K562 (cell line): ENCODE data around the gene ITGB5. TPM values are rescaled to one million over a fixed set of nuclear protein-coding genes. Genes with fewer than 3 reads are reported as not detected.

Source experiments
- ATAC-seq: fragments of 200-7000 bp; cut with Tn5 transposase; 3 replicates; pipeline ENCODE4 v1.9.1; 2020; ENCODE audit warnings: moderate library complexity
- BruUV-seq: library from RNA; stranded (reverse); fragments of 400-500 nt; replicated peaks from 2 replicates; lab custom pipeline; 2021; lab: Mats Ljungman, UMichigan
- CTCF ChIA-PET: fragments of 300-600 bp; formaldehyde crosslinking; extraction: SDS; loops from one replicate; lab custom pipeline; 2021; ENCODE audit warnings: low intra/inter-chr PET ratio; lab: Yijun Ruan, JAX
- POLR2A ChIA-PET: fragments of 300-600, 350-650 bp; sonication (Branson Sonifier 250); formaldehyde crosslinking; extraction: SDS; loops from one replicate; lab custom pipeline; 2021; ENCODE audit warnings: antibody characterized with exemption, inconsistent platforms; lab: Yijun Ruan, JAX
- DNase-seq, 4 experiments: peaks; one replicate each; pipeline versions ENCODE4 v3.0.0 to v3.0.0-alpha.2; 2011 to 2018; ENCODE audit warnings: low spot score in 3 of 4, mixed read lengths in 3 of 4; ENCODE audit errors: extremely low read depth in 1 of 4
- FAIRE-seq: peaks from 2 replicates; lab custom pipeline; 2011; peaks lifted over from hg19 to GRCh38; lab: Jason Lieb, UNC
- H2AFZ ChIP-seq: 2 replicates; pipeline ENCODE4 v1.6.0; 2011; ENCODE audit warnings: low read depth, low read length, control low read depth, inconsistent platforms
- H3K27ac ChIP-seq: fragments of 200-600 bp; 3 replicates; pipeline ENCODE4 v1.8.0; 2011; ENCODE audit warnings: low read depth, mild to moderate bottlenecking, control low read depth, inconsistent platforms, low read length, moderate library complexity, mixed read lengths; ENCODE audit errors: extremely low read depth
- H3K27me3 ChIP-seq, 2 experiments: fragments of 300-600 bp in 1 of 2; 2 replicates in 1 of 2; 3 replicates in 1 of 2; pipeline versions ENCODE4 v1.6.0 to v1.8.0; 2011; ENCODE audit warnings: inconsistent platforms in 2 of 2, low read length in 2 of 2, mild to moderate bottlenecking in 1 of 2, mixed read lengths in 1 of 2, moderate library complexity in 1 of 2; ENCODE audit not compliant: control insufficient read depth in 2 of 2, insufficient read depth in 2 of 2
- H3K36me3 ChIP-seq: fragments of 300-600 bp; 3 replicates; pipeline ENCODE4 v1.8.0; 2011; ENCODE audit warnings: mild to moderate bottlenecking, low read length, inconsistent platforms; ENCODE audit not compliant: control insufficient read depth, insufficient read depth
- H3K4me1 ChIP-seq, 2 experiments: fragments of 200-600 bp in 1 of 2; replicated peaks in 1 of 2; 2 replicates in 1 of 2; 3 replicates in 1 of 2; pipeline versions ENCODE4 v1.5.1 to v1.8.0; 2011; ENCODE audit warnings: inconsistent platforms in 2 of 2, low read length in 2 of 2, mild to moderate bottlenecking in 1 of 2, mixed read lengths in 1 of 2, moderate library complexity in 1 of 2; ENCODE audit not compliant: control insufficient read depth in 2 of 2, insufficient read depth in 2 of 2
- H3K4me2 ChIP-seq: 2 replicates; pipeline ENCODE4 v1.6.1; 2011; ENCODE audit warnings: low read length, control low read depth, inconsistent platforms, mixed read lengths; ENCODE audit not compliant: insufficient read depth
- H3K4me3 ChIP-seq: fragments of 200-600 bp; sonication (generic), shearing (Covaris generic); 2 replicates; pipeline ENCODE4 v1.5.1; 2016; ENCODE audit warnings: control low read depth, inconsistent platforms
- H3K79me2 ChIP-seq: fragments of 200-600 bp; 3 replicates; pipeline ENCODE4 v1.8.0; 2011; ENCODE audit warnings: low read length, inconsistent platforms; ENCODE audit not compliant: control insufficient read depth, insufficient read depth
- H3K9ac ChIP-seq, 2 experiments: 2 replicates each; pipeline versions ENCODE4 v1.6.0 to v1.6.1; 2011; ENCODE audit warnings: low read depth in 2 of 2, low read length in 2 of 2, control low read depth in 1 of 2, inconsistent platforms in 1 of 2, mild to moderate bottlenecking in 1 of 2, mixed read lengths in 1 of 2; ENCODE audit not compliant: insufficient read depth in 1 of 2
- H3K9me1 ChIP-seq: one replicate; pipeline ENCODE4 v1.6.0; 2011; ENCODE audit warnings: inconsistent platforms, mild to moderate bottlenecking, low read length, moderate library complexity; ENCODE audit not compliant: control insufficient read depth, insufficient read depth
- H3K9me3 ChIP-seq: replicated peaks from 2 replicates; pipeline ENCODE4 v1.5.1; 2011; ENCODE audit warnings: low read depth, low read length, inconsistent platforms; ENCODE audit not compliant: control insufficient read depth, insufficient read depth
- H4K20me1 ChIP-seq: replicated peaks from 2 replicates; pipeline ENCODE4 v1.6.1; 2011; ENCODE audit warnings: low read length, inconsistent platforms, mixed read lengths; ENCODE audit not compliant: control insufficient read depth, insufficient read depth
- BCLAF1 ChIP-seq, 2 experiments: fragments of 450-650 bp in 1 of 2; IDR thresholded peaks; 2 replicates each; pipeline ENCODE4 v1.6.1; 2011 to 2017; ENCODE audit warnings: low read depth in 2 of 2, antibody characterized with exemption in 1 of 2, borderline replicate concordance in 1 of 2, low read length in 1 of 2, mild to moderate bottlenecking in 1 of 2, mixed read lengths in 1 of 2; ENCODE audit not compliant: control insufficient read depth in 1 of 2
- BDP1 ChIP-seq: IDR thresholded peaks from 3 replicates; pipeline ENCODE4 v1.6.1; 2011; ENCODE audit not compliant: insufficient read length, insufficient read depth
- DDX20 ChIP-seq: fragments of 450-650 bp; IDR thresholded peaks from 2 replicates; pipeline ENCODE4 v1.6.1; 2016; ENCODE audit warnings: missing genetic modification characterization, low read depth, mild to moderate bottlenecking, missing compliant biosample characterization, moderate library complexity
- PHB ChIP-seq: fragments of 250-450 bp; sonication (Bioruptor Pico); IDR thresholded peaks from 2 replicates; pipeline ENCODE4 v1.5.0; 2021
- PML ChIP-seq: IDR thresholded peaks from 2 replicates; pipeline ENCODE4 v1.6.1; 2012; ENCODE audit warnings: low read length, inconsistent platforms
- TARDBP ChIP-seq: fragments of 450-650 bp; IDR thresholded peaks from 2 replicates; pipeline ENCODE4 v1.6.1; 2016
- TBP ChIP-seq: optimal IDR thresholded peaks from 2 replicates; pipeline ENCODE3; 2011; ENCODE audit warnings: low read depth, low read length, improper control_type of control experiment
- TSC22D4 ChIP-seq: fragments of 450-650 bp; IDR thresholded peaks from 2 replicates; pipeline ENCODE4 v1.6.1; 2016; ENCODE audit warnings: missing genetic modification characterization, missing biosample characterization, control low read depth
- ZBTB9 ChIP-seq: fragments of 450-650 bp; formaldehyde crosslinking; IDR thresholded peaks from 2 replicates; pipeline ENCODE4 v1.4.0; 2020; ENCODE audit warnings: mild to moderate bottlenecking, moderate library complexity
- ZC3H11A ChIP-seq: IDR thresholded peaks from 2 replicates; pipeline ENCODE4 v1.6.1; 2012; ENCODE audit warnings: low read depth, low read length, improper control_type of control experiment
- WGBS: fragments of 100-300 bp; shearing (Covaris generic); methylation state at CpG from one replicate; pipeline ENCODE4 v1.1.6; 2016; ENCODE audit warnings: low coverage, mixed read lengths; ENCODE audit not compliant: insufficient coverage; ENCODE audit errors: missing lambda C conversion rate; 5-methylcytosine and 5-hydroxymethylcytosine counted together
- in situ Hi-C: fragments of 300-500 bp; cut with MboI; formaldehyde crosslinking; loops from 4 replicates; pipeline ENCODE4 v1.15.0; 2018; ENCODE audit warnings: inconsistent platforms, mixed read lengths
- intact Hi-C: fragments of 100-400 bp; cut with micrococcal nuclease; formaldehyde crosslinking; loops from 2 replicates; pipeline ENCODE4 v1.14.2; 2022
- polyA plus RNA-seq, 8 experiments: library from polyadenylated mRNA; depleted of rRNA in 4 of 8; stranded (reverse) in 5 of 8; unstranded in 3 of 8; fragments of >200 nt; fragmentation: Nextera tagmentation in 2 of 8; fragmentation: Illumina TruSeq in 1 of 8; extraction: Ambion mirVana in 2 of 8; extraction: Trizol in 1 of 8; gene quantifications; 2 replicates each; pipeline versions ENCODE4 v1.2.1 to v1.2.3, GENCODE V29; 2011 to 2014; ENCODE audit warnings: inconsistent platforms in 1 of 8, missing spikeins in 1 of 8
- total RNA-seq, 7 experiments: library from RNA; depleted of rRNA in 6 of 7; stranded (reverse); fragments of >200 nt in 6 of 7; fragmentation: Illumina TruSeq in 2 of 7; extraction: Trizol in 2 of 7; gene quantifications; 2 replicates each; pipeline versions ENCODE4 v1.2.1 to v1.2.3, GENCODE V29; 2011 to 2021; ENCODE audit warnings: low replicate concordance in 1 of 7
- TF ChIP-seq, protein P1 (sequence below): fragments of 250-450 bp; sonication (Bioruptor Pico); IDR thresholded peaks from 2 replicates; pipeline ENCODE4 v1.8.0; 2022; ENCODE audit warnings: moderate library complexity, mild to moderate bottlenecking, inconsistent platforms
- TF ChIP-seq, protein P2 (sequence below): sonication (generic); formaldehyde crosslinking; IDR thresholded peaks from 2 replicates; pipeline ENCODE4 v1.8.0; 2022; ENCODE audit warnings: missing genetic modification reagents, mild to moderate bottlenecking, borderline replicate concordance

Gene ITGB5
- total and polyA plus RNA-seq, 9 of the 15 experiments (the other 6 are each of a cell fraction or from before 2014, with no cell fraction given): 1.7 to 46.8 (median 9.9) TPM

GRCh38 chr3:124730129-124730940, 156.8 kb downstream of the ITGB5 start, which contains the start of gene UMPS:
TSS of gene UMPS (plus strand) at chr3:124730452. CDS start at chr3:124730472, 20 bp downstream.
- peak; percentile 62 for FAIRE-seq
- Histone ChIP-seq H3K27ac (peak within 1 kb of the TSS; percentile 95), H3K4me3 (peak within 1 kb of the TSS; percentile 82), H4K20me1 (no peaks in the 10 kb centered on the region), H3K79me2 (peaks cover 46% of the 10 kb centered on the region), H2AFZ (peak within 1 kb of the TSS; percentile 100), H3K27me3 (no peaks in the 10 kb centered on the region; a peak in 1 of 5 replicates), H3K4me1 (peaks cover 4 to 8% of the 10 kb centered on the region in 2 experiments; a peak in 4 of 5 replicates), H3K9me1 (no peaks in the 10 kb centered on the region), H3K9me3 (no peaks in the 10 kb centered on the region), H3K36me3 (peaks cover 25% of the 10 kb centered on the region; the same call in 2 of the 3 replicates), H3K4me2 (peak within 1 kb of the TSS; percentile 100), H3K9ac (peak within 1 kb of the TSS; percentile 97 to 98)
- BruUV-seq: TSS peak; percentile 62
- CTCF ChIA-PET: interaction anchor here (0.6 kb wide), 1 partner anchor 34 kb away, joined by 4 read pairs; no protein-coding TSS in a partner anchor
- intact Hi-C loops (no loop called here), in situ Hi-C loops (no loop called here)
- under 1% methylated on average over 32 of the region's 44 CpGs for WGBS
- DNase-seq: peak; percentile 85 to 90 (median 88)
- ATAC-seq: peak; percentile 96
- POLR2A ChIA-PET: interaction anchor here (0.5 to 1.3 kb wide), 3 partner anchors 13 to 1264 kb away, joined by 3 to 7 read pairs (median 3); no protein-coding TSS in a partner anchor
- TF ChIP-seq TBP: peak; percentile 82
- no peak for TF ChIP-seq TARDBP
- no peak for TF ChIP-seq BCLAF1 (IDR thresholded peaks at IDR 0.05; ENCODE audit: borderline replicate concordance in 1 of 2, control insufficient read depth in 1 of 2, low read depth in 2 of 2, low read length in 1 of 2)
- TF ChIP-seq, protein P1, sequence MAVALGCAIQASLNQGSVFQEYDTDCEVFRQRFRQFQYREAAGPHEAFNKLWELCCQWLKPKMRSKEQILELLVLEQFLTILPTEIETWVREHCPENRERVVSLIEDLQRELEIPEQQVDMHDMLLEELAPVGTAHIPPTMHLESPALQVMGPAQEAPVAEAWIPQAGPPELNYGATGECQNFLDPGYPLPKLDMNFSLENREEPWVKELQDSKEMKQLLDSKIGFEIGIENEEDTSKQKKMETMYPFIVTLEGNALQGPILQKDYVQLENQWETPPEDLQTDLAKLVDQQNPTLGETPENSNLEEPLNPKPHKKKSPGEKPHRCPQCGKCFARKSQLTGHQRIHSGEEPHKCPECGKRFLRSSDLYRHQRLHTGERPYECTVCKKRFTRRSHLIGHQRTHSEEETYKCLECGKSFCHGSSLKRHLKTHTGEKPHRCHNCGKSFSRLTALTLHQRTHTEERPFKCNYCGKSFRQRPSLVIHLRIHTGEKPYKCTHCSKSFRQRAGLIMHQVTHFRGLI (CRISPR knock-in tag): 0 out of 2 replicates have a peak, but pooled peaks have one; percentile 34
- TF ChIP-seq DDX20 (tag): no peak
- TF ChIP-seq ZC3H11A: no peak
- TF ChIP-seq PML: no peak
- TF ChIP-seq, protein P2, sequence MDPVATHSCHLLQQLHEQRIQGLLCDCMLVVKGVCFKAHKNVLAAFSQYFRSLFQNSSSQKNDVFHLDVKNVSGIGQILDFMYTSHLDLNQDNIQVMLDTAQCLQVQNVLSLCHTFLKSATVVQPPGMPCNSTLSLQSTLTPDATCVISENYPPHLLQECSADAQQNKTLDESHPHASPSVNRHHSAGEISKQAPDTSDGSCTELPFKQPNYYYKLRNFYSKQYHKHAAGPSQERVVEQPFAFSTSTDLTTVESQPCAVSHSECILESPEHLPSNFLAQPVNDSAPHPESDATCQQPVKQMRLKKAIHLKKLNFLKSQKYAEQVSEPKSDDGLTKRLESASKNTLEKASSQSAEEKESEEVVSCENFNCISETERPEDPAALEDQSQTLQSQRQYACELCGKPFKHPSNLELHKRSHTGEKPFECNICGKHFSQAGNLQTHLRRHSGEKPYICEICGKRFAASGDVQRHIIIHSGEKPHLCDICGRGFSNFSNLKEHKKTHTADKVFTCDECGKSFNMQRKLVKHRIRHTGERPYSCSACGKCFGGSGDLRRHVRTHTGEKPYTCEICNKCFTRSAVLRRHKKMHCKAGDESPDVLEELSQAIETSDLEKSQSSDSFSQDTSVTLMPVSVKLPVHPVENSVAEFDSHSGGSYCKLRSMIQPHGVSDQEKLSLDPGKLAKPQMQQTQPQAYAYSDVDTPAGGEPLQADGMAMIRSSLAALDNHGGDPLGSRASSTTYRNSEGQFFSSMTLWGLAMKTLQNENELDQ: no peak
- TF ChIP-seq BDP1: no peak
- TF ChIP-seq TSC22D4 (tag): no peak
- no peak for TF ChIP-seq ZBTB9 (CRISPR knock-in tag)
- TF ChIP-seq PHB (CRISPR knock-in tag): no peak
